GM23338 (cell line): ENCODE data around the gene TRIP4. TPM values are rescaled to one million over a fixed set of nuclear protein-coding genes. Genes with fewer than 3 reads are reported as not detected.
A peak's percentile ranks its signal among the peaks of the same experiment; 100 is the strongest.

Source experiments
- ATAC-seq: fragments of 200-7000 bp; cut with Tn5 transposase; 3 replicates; pipeline ENCODE4 v1.9.1; 2020
- DNase-seq: peaks from one replicate; pipeline ENCODE4 v3.0.0-alpha.2; 2015; ENCODE audit warnings: low spot score
- H2AFZ ChIP-seq: fragments of 200-600 bp; sonication (generic); 2 replicates; pipeline ENCODE4 v1.8.0; 2016; ENCODE audit warnings: antibody characterized with exemption, mild to moderate bottlenecking, moderate library complexity
- H3F3A ChIP-seq: fragments of 200-600 bp; sonication (generic); replicated peaks from 2 replicates; pipeline ENCODE4 v1.8.0; 2017; ENCODE audit warnings: antibody characterized with exemption, mixed run types, low read depth
- H3K27ac ChIP-seq: fragments of 200-600 bp; sonication (generic); 2 replicates; pipeline ENCODE4 v1.6.1; 2016; ENCODE audit warnings: low read depth
- H3K27me3 ChIP-seq: fragments of 200-600 bp; sonication (generic); 2 replicates; pipeline ENCODE4 v1.8.0; 2016; ENCODE audit warnings: mild to moderate bottlenecking, mixed run types, moderate library complexity; ENCODE audit not compliant: insufficient read depth
- H3K36me3 ChIP-seq: fragments of 200-600 bp; sonication (generic); 2 replicates; pipeline ENCODE4 v1.8.0; 2016; ENCODE audit warnings: mild to moderate bottlenecking; ENCODE audit not compliant: insufficient read depth
- H3K4me1 ChIP-seq: fragments of 200-600 bp; sonication (generic); 2 replicates; pipeline ENCODE4 v1.8.0; 2016; ENCODE audit warnings: mild to moderate bottlenecking, moderate library complexity; ENCODE audit not compliant: insufficient read depth
- H3K4me2 ChIP-seq: fragments of 200-600 bp; sonication (generic); 2 replicates; pipeline ENCODE4 v1.7.1; 2017; ENCODE audit warnings: mixed run types
- H3K4me3 ChIP-seq: fragments of 200-600 bp; sonication (generic); 2 replicates; pipeline ENCODE4 v1.6.1; 2016; ENCODE audit warnings: mixed run types
- H3K79me2 ChIP-seq: fragments of 200-600 bp; sonication (generic); replicated peaks from 2 replicates; pipeline ENCODE4 v1.8.0; 2017; ENCODE audit warnings: mild to moderate bottlenecking; ENCODE audit not compliant: insufficient read depth
- H3K9me2 ChIP-seq: fragments of 200-600 bp; sonication (generic); 2 replicates; pipeline ENCODE4 v1.8.0; 2017; ENCODE audit not compliant: insufficient read depth
- H4K20me1 ChIP-seq: fragments of 200-600 bp; sonication (generic); replicated peaks from 2 replicates; pipeline ENCODE4 v1.8.0; 2017; ENCODE audit warnings: mild to moderate bottlenecking; ENCODE audit not compliant: insufficient read depth
- H3K27ac Mint-ChIP-seq: 2 replicates; pipeline ENCODE4 v1.8.0; 2020; ENCODE audit warnings: inconsistent platforms, mild to moderate bottlenecking, moderate library complexity, mixed read lengths
- H3K27me3 Mint-ChIP-seq: 3 replicates; pipeline ENCODE4 v1.8.0; 2022; ENCODE audit warnings: low read depth, mild to moderate bottlenecking, moderate library complexity, mixed read lengths, inconsistent platforms; ENCODE audit not compliant: insufficient read depth, poor library complexity
- H3K36me3 Mint-ChIP-seq: 3 replicates; pipeline ENCODE4 v1.8.0; 2021; ENCODE audit warnings: low read depth, mild to moderate bottlenecking, inconsistent platforms, moderate library complexity, mixed read lengths
- H3K4me1 Mint-ChIP-seq: 3 replicates; pipeline ENCODE4 v1.8.0; 2020; ENCODE audit warnings: mild to moderate bottlenecking, inconsistent platforms, mixed read lengths
- H3K4me3 Mint-ChIP-seq: 3 replicates; pipeline ENCODE4 v1.8.0; 2021; ENCODE audit warnings: moderate library complexity, mild to moderate bottlenecking, inconsistent platforms, mixed read lengths
- H3K9me3 Mint-ChIP-seq: 3 replicates; pipeline ENCODE4 v1.8.0; 2020; ENCODE audit warnings: moderate library complexity, mild to moderate bottlenecking, inconsistent platforms, mixed read lengths
- CREB1 ChIP-seq: fragments of 250-450 bp; sonication (Bioruptor Pico); IDR thresholded peaks from 2 replicates; pipeline ENCODE4 v1.5.0; 2020; ENCODE audit warnings: low read depth, mild to moderate bottlenecking, moderate library complexity
- CTCF ChIP-seq, 2 experiments: fragments of 200-600 bp in 1 of 2; sonication (generic) in 1 of 2; conservative IDR thresholded peaks; 2 replicates each; pipeline versions ENCODE4 v1.5.1 to v1.6.1; 2016 to 2017; ENCODE audit warnings: antibody characterized with exemption in 2 of 2, low read depth in 2 of 2, mild to moderate bottlenecking in 2 of 2, moderate library complexity in 1 of 2
- ETS1 ChIP-seq: IDR thresholded peaks from 2 replicates; pipeline ENCODE4 v1.6.1; 2016; ENCODE audit warnings: antibody characterized with exemption
- JUNB ChIP-seq: IDR thresholded peaks from one replicate; pipeline ENCODE4 v1.6.1; 2016; ENCODE audit warnings: antibody characterized with exemption; ENCODE audit not compliant: unreplicated experiment
- NANOG ChIP-seq: IDR thresholded peaks from 2 replicates; pipeline ENCODE4 v1.6.1; 2016; ENCODE audit warnings: antibody characterized with exemption, borderline replicate concordance
- POLR2AphosphoS5 ChIP-seq: IDR thresholded peaks from 2 replicates; pipeline ENCODE4 v1.6.1; 2016; ENCODE audit warnings: antibody characterized with exemption, low read depth
- REST ChIP-seq: IDR thresholded peaks from one replicate; pipeline ENCODE4 v1.6.1; 2018; ENCODE audit warnings: antibody characterized with exemption; ENCODE audit not compliant: unreplicated experiment
- STAT1 ChIP-seq: IDR thresholded peaks from one replicate; pipeline ENCODE4 v1.6.1; 2016; ENCODE audit warnings: antibody characterized with exemption; ENCODE audit not compliant: unreplicated experiment
- ZNF114 ChIP-seq: fragments of 250-450 bp; sonication (Bioruptor Pico); IDR thresholded peaks from 2 replicates; pipeline ENCODE4 v1.5.0; 2020; ENCODE audit warnings: mild to moderate bottlenecking, moderate library complexity
- ZNF331 ChIP-seq: fragments of 250-450 bp; sonication (Bioruptor Pico); IDR thresholded peaks from 2 replicates; pipeline ENCODE4 v1.5.0; 2020; ENCODE audit warnings: low read depth, mild to moderate bottlenecking, moderate library complexity
- ZNF462 ChIP-seq: fragments of 250-450 bp; sonication (Bioruptor Pico); IDR thresholded peaks from 2 replicates; pipeline ENCODE4 v1.5.0; 2020; ENCODE audit warnings: mild to moderate bottlenecking, moderate library complexity
- polyA plus RNA-seq: library from polyadenylated mRNA; unstranded; fragments of >200 nt; fragmentation: Nextera tagmentation; extraction: Ambion mirVana; gene quantifications from 2 replicates; pipeline ENCODE4 v1.2.1, GENCODE V29; 2016
- total RNA-seq: library from RNA; depleted of rRNA; stranded (reverse); fragments of >200 nt; shearing (Covaris generic); gene quantifications from 2 replicates; pipeline ENCODE4 v1.2.3, GENCODE V29; 2014

The TRIP4 gene
- total and polyA plus RNA-seq, 2 experiments from 2014 or later: 10.3 to 16.0 TPM

- TF ChIP-seq ZNF462 (CRISPR knock-in tag) (no peak), POLR2AphosphoS5 (no peak; the same call in 1 of the 2 replicates), ETS1 (no peak), CTCF (conservative IDR thresholded peaks at IDR 0.05; ENCODE audit: low read depth in 2 of 2) (no peak), JUNB (no peak)
Observed at GRCh38 chr15:64461721-64462162, 74.1 kb downstream of the TRIP4 start (continued).

GRCh38 chr15:64462492-64462891 is 74.9 kb downstream of the TRIP4 start:
- peaks cover 64% of the 10 kb centered on the region for H3K79me2 ChIP-seq
- H3K36me3 ChIP-seq: no peaks in the 10 kb centered on the region
- Mint-ChIP-seq H3K4me3 (peak overlapping the region; percentile 88), H3K36me3 (no peaks in the 10 kb centered on the region; the same call in 1 of the 3 replicates), H3K27ac (no peak overlapping the region), H3K4me1 (peaks cover 56% of the 10 kb centered on the region), H3K27me3 (peaks cover 2% of the 10 kb centered on the region), H3K9me3 (no peaks in the 10 kb centered on the region)
- ATAC-seq (no peak), DNase-seq (no peak)
- peak overlapping the region; percentile 91 for H3K4me2 ChIP-seq
- TF ChIP-seq REST (no peak), CREB1 (CRISPR knock-in tag) (no peak), STAT1 (no peak), ZNF331 (no peak), ZNF114 (no peak), ETS1 (no peak), NANOG (no peak), POLR2AphosphoS5 (no peak)
- no peaks in the 10 kb centered on the region for H3K27me3 ChIP-seq
- H3K4me1 ChIP-seq: peaks cover 50% of the 10 kb centered on the region
- H2AFZ ChIP-seq: no peak overlapping the region
- peak overlapping the region; percentile 95; the same call in 1 of the 2 replicates for H3K27ac ChIP-seq
- peak overlapping the region; percentile 84 for H3K4me3 ChIP-seq
- peaks cover 48% of the 10 kb centered on the region for H4K20me1 ChIP-seq
- peaks cover 9% of the 10 kb centered on the region; the same call in 1 of the 2 replicates for H3F3A ChIP-seq
- H3K9me2 ChIP-seq: no peaks in the 10 kb centered on the region
